ENCODE results near the gene ZNF579. TPM values are rescaled to one million over a fixed set of nuclear protein-coding genes. Genes with fewer than 3 reads are reported as not detected.

The ZNF579 gene
- total and polyA plus RNA-seq, 9 of the 15 experiments (the other 6 are each of a cell fraction or from before 2014, with no cell fraction given) = 0.06 to 15.9 (median 1.6) TPM

DNA sequence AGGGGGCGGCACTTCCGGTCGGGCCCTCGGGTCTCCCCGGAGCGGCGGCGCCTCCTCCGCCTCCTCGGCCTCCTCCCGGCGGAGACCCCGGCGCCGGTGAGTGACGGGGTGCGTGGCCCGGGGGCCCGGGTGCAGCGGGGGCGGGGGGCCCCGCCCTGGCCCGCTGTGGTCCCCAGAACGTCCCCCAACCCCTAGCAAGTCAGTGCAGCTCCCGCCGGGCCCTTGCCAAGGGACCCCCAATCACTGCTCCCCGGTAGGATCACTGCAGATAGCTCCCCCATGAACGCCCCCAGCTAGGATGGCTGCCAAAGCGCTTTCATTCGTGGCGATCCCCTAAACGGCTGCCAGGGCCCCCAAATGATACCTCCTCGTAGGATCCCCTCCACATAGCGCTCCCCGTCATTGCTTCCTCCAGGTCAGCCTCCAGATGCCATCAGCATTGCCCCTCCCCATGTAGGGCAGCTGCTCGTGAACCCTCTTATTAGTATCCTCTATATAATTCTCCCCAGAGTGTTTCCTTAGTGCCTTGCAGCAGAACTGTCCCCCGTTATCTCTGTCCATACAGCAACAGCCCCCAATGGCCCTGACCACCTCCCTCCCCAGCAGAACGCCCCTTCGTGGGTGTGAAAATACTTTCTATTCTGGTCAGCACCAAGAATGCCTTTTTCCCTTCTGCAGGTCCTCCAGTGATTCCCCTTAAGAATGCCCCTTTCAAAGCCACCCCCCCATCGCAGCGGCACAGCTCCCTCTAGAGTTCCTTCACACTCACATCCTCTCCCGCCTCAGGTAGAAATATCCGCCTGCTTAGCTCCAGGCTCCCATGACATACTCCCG lies 25.2 kb upstream of the ZNF579 start, which contains the start of gene ZNF865 (continued):
- TF ChIP-seq ZNF699 (CRISPR knock-in tag; IDR thresholded peaks at IDR 0.05; ENCODE audit: insufficient replicate concordance) (no peak), ADNP (tag; IDR thresholded peaks at IDR 0.05) (no peak), DACH1 (IDR thresholded peaks at IDR 0.05; ENCODE audit: partially characterized antibody) (peak; percentile 21), ZNF561 (CRISPR knock-in tag; conservative IDR thresholded peaks at IDR 0.05) (no peak), ZNF583 (CRISPR knock-in tag; IDR thresholded peaks at IDR 0.05) (no peak), SIN3B (IDR thresholded peaks at IDR 0.05; ENCODE audit: low read depth) (no peak), KLF10 (CRISPR knock-in tag; IDR thresholded peaks at IDR 0.05) (no peak), ZBTB40 (IDR thresholded peaks at IDR 0.05) (0 out of 2 replicates have a peak, but pooled peaks have one; percentile 23), ZBTB40 (CRISPR knock-in tag; IDR thresholded peaks at IDR 0.05) (no peak), TCF7 (IDR thresholded peaks at IDR 0.05; ENCODE audit: borderline replicate concordance) (no peak), SMARCE1 (IDR thresholded peaks at IDR 0.05) (0 out of 2 replicates have a peak, but pooled peaks have one; percentile 35), DLX4 (CRISPR knock-in tag; IDR thresholded peaks at IDR 0.05) (no peak), C11orf30 (IDR thresholded peaks at IDR 0.05; ENCODE audit: low read depth) (no peak), STAT5B (CRISPR knock-in tag; IDR thresholded peaks at IDR 0.05) (no peak), NELFE (IDR thresholded peaks at IDR 0.05; ENCODE audit: insufficient read depth, insufficient read length) (no peak), TCF7L2 (IDR thresholded peaks at IDR 0.05; ENCODE audit: low read depth, low read length) (no peak)

All from K562 (cell line).